Stimulated activated CD8-positive, alpha-beta memory T cell treated with anti-CD3 and anti-CD28 coated beads, Interleukin-7, amount 100 ng/mL, for 1 hour (primary cell): ENCODE data around the gene PRKD1.

Source experiments
- DNase-seq, 2 donors: peaks; one replicate each; pipeline ENCODE4 v3.0.0-alpha.2; 2020; ENCODE audit warnings: low read depth in 2 of 2

The PRKD1 gene

DNA sequence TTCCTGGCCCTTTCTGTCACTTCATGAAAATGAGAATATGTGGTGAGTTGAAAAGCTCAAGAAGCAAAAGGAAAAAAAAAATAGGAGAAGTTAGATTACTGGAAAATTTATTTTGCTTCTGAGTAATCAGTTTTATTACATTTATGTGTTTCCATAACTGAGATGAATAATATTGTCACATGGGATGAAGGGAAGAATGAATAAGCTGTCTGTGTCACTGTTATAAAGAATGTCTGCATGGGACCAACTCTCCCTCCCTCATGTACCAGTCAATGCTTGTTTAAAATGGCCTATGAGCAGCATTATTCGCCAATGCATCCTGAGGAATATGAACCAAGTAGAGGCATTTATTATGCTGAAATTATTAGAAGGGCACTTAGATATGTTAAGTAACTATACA, 246.3 kb downstream of the PRKD1 start:
- DNase-seq, result no peak

DNA sequence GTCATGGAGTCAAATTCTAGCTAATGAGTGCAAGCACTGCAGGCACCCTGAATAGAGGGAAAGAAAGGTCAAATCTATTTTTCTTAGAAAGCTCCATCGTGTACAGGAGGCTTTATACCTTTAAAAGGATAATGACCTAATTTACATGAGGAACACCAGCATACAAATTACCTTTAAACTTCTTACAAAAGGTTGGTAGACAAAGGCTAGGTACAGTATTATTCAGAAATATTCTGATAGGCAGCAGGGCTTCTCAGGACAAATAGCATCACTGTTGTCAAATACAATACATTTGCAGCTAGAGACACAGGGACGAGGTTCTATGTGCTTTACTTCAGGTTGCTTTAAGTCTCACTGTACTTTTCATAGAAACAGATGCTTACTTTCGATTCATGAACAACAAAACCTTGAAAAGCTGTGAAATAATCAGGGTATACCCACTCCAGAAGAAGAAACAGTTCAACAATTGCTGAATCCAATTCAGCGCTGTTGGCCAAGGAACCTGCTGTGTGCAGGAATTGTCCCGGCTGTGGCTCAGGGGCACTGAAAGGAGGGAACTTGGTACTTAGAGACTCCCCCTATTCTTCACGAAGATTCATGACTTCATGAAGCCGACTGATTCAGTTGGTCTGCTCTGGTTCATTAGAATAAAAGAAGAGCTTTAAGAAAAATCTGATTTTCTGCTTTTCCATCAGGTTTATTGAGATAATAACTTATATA, 252.9 kb downstream of the PRKD1 start:
- no peak for DNase-seq

DNA sequence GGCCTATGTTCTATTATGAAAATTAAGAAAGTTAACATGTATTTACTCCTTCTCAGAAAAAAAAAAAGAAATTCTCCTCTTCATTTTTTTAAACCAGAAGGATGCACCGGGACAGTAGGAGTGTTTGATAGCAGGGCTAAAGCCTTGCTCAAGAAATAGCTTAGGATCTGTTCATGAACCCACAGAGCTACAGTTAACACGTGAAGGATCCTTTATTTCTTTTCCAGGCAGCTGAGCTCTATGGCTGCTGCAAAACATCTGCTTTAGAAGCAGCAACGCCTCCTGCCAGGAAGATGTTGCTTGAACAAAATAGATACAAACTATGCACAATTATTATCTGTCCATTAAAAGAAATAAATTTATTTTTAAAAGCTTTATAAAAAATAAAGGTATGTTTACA, 254.8 kb downstream of the PRKD1 start:
- DNase-seq, result no peak

DNA sequence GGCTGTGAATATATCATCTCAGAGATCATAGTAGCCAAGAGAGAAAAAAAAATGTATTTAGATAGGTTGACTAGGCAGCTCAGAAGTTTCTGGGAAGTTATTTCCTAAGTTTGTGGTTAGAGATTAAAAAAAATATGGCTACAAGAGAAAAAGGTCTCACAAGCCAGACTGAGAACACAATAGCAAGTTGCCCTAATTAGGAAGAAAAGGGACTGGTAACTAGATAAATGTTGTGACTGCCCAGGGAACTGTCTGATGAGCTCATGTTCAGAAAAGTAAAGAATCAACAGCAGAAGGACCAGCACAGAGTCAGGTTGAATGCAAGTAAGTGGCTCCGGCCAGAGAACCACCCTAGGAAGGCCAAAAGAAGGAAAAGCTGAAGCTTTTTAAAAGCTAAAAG, 256.6 kb downstream of the PRKD1 start:
- DNase-seq, result no peak

DNA sequence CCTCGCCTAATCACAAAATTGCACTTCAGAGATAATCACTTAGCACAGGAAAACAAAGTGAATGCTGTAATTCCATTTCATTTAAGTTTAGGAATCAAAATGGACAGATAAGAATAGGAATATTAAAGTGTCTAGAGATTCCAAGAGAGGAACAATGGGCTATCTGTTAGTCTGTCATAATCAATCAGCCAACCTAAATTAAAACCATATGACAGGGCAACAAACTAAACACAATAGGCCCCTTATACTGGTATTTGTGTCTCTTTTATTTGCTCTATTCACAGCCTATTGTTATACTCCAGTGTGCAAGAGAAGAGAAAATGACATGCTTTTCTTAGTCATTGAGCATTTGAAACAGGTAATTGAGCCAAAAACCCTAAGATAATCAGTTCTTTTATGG, 259.4 kb downstream of the PRKD1 start:
- no peak for DNase-seq

DNA sequence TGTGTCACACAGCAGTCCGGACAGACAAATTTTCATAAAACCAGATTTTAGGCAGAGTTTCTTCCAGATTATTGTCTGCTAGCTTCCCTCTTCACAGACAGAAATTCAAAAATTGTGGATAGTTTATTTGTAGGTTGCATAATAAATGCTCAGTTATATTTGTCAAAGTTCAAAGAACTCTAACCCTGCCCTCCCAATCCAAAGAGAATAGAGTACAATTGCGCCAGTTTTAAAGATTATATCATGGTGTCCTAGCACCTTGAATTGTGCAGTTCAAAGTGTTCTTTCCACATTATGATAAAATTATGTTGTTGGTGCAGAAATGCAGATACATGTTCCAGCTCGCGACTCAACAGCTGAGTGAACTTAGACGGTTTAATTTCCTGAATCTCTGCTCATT, 263.1 kb downstream of the PRKD1 start:
- no peak for DNase-seq

DNA sequence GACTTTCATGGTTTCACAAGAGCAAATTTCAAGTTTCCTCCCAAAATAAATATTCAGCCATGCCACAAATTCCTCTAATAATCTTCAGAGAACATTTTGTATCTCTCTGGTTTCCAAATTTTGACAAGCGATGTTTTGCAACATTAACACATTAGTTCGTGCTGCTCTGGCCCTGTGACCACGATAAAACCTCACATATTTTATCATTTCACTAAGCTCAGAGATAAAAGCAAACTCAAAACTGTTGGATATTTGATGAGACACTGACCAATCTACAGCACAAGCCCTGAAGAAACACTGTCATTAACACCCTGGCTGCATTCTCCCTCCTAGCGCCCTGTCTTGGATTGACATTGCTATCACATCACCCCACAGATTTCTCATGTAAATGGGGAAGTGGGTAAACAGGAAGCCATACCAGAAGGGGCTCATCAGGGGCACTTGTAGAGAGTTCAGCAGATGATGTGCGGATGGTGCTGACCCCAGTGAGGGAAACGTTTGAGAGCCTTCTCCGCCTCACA, 264.3 kb downstream of the PRKD1 start:
- DNase-seq, result no peak

DNA sequence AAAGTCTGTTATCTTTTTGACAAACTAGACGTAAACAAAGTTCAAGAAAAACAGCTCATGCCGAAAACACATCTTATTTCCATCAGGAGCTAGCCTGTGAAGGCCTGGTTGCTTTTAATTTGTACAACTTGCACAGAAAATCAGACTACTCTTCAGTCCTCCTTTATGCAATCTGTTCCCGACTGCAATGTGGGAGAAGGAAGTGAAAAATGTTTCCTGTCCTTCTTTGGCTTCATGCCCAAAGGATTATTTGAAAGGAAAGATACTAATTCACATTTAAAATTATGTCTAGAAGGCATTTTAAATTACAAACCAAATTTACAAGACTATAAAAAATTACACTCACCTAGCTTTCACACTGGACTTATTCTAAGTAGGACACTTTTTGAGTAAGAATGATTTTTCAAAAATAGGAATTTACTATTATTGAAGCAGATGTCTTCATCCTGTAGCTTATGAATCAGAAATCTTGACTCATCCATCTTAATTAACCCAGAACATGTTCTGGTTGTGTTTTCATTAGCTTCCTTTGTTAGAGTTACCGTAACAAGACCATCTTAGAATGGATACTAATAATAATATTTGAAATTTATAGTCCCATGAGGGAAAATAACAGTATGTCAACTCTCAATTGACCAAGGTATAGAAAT, 272.6 kb downstream of the PRKD1 start:
- no peak for DNase-seq

DNA sequence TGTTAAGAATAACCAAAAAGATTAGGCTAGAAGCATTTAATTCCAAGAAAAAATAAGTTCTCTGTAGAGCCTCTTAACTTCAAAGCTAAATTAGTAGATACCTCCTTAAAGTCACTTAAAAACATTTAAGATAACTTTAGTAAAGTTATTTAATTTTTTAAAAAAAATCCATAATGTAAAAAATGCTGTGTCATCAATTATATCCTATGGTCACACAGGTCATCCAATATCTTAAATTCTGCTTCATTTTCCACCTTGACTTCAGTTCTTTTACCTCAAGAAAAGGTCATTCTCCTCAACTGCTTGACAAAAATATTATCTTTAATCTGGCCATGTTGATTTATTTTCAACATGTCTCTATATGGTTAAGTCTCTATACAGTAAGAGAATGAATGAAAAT, 274.3 kb downstream of the PRKD1 start:
- DNase-seq, result no peak

DNA sequence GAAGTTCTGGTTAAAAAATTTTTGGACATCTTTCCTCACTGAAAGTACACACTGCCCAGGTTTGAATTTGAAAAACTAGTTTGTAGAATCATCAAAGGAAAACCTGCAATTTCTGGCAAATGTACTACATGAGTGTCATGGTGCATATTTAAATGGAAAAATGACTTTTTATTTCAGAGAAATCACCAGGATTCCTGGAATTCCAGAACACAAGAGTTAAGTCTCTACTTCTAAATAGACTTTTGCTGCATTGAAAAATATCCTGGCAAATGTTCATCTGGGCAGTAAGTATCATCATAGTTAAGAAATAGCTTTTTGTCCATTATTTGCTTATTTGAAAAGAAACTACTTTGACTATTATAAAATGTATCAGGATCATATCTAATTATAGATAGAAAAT, 275.1 kb downstream of the PRKD1 start:
- no peak for DNase-seq

DNA sequence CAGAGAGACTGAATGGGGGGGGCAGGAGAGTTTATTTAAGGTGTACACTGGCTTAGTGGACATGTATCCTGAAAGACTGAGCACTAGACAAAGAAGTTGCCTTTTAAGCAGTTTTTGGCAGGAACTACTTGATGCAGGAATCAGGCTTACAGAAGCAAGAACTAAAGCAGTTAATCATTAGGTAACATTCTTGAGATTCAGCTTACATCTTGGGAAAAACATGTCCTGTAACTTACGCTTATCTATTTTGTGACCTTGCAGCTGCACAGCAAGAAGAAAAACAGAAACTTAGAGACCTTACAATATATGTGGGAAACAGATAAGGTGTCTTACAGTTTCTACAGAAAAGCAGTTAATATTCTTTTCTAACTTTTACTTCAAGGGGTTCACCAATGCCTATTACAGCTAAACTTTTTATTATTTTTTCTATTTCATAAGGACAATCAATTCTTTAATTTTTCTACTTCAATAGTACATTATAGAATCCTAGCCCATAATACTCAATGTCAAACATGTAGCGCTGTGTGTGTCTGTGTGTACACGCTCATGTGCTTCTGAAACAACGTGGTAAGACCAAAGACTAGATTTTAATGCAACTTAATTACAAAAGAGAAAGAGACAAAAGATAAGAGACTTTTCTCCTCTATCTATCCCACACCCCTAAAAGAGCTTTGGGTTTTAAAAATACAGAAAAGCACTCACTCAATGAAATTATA, 276.9 kb downstream of the PRKD1 start:
- DNase-seq, result no peak

DNA sequence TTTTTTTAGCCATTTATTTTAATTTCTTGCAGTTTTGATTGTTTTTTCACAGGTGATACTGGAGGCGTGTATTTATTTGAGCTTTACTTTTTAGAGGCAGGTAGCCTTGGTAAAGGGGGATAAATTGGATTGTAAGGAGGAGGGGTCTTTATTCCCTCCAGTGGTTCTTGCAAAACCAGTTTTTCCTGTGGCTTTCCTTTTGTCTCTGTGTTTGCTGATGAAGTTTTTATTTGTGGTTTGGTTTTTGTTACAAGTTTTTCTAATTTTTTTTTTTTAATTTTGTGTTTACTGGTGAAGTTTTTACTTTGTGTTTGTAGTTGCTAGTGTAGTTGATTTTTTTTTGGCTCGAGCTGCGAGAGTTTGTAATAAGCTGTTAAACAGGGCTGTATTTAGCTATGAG, 278.5 kb downstream of the PRKD1 start:
- no peak for DNase-seq

DNA sequence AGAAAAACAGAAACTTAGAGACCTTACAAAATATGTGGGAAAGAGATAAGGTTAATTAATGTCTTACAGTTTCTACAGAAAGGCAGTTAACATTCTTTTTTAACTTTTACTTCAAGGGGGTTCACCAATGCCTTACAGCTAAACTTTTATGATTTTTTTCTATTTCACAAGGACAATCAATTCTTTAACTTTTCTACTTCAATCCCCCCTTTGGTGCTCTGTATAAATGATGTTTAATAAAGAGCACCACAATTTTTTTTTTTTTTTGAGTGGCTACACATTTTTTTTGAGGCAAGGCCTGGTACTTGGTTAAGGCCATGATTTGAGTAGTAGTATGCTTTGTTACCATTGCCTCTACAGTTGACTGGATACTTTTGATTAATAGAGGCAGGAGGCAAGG, 279.6 kb downstream of the PRKD1 start:
- no peak for DNase-seq

DNA sequence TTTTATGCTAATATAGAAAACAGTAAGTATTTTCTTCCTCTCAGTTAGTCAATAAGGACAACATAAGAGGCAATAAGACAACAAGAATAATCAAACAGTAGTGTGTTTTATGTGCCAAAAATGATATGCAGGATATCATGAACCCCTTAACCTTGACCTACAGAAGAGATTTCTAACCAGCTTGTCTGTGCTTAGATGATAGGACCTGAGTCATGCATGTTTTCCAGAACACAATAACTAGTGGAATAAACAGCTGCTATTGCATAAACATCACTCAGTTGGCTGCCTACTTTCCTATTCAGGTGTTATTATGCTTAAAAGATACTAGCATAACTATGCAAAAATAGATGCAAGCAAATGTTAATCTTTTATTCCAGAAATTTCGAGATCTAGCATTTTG, 282.5 kb downstream of the PRKD1 start:
- no peak for DNase-seq

DNA sequence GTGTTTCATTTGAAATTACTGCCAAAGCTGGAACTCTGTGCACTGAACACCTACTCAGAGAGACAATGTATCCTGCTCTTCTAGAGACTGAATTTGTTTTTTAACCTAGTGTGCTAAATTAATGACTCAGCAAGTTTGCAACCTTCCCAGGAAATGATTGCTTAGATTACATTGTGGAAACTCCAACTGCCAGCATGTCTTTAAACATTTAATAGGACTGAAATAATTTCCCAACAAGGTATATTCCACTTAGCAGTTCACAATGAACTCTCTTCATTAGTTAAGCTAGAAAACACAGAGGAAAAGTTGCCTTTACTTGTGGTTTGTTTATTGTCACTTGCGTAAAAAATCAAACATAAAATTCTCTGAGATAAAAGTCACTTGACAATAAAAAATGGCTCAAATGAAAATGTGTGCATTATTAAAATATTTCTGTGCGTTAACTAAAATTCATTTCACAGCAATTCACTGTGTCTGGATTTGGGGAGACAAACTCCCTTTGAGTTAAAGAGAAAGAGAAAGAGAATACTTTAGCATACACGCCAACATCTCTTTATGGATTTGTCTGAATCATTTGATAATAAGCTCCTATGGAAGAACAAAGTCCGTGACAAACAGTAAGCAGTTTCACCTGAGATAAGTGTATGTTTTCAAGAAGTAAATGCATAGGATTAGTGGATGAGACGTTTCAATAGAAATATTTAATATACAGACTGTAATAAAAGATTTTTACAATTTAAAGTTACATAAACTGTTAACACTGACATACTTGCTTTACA, 284.0 kb downstream of the PRKD1 start:
- DNase-seq, result no peak

DNA sequence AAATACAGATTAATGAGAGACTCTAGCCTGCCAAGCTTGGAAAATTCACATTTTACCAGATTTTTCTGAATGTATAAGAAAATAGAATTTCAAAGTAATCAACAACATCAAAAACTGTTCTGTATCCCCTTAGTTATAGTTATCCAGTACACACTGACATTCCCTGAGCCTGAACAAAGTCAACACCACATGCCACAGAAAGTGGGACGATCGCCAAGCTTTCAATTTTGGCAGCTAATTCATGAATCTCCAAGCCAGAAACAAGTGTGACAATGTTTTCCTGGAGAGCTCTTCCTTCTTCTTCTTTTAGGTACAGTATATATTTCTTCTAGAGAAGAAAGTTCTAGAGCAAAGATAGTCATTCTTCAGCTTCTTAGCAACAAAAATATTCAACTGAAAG, 290.2 kb downstream of the PRKD1 start:
- no peak for DNase-seq

DNA sequence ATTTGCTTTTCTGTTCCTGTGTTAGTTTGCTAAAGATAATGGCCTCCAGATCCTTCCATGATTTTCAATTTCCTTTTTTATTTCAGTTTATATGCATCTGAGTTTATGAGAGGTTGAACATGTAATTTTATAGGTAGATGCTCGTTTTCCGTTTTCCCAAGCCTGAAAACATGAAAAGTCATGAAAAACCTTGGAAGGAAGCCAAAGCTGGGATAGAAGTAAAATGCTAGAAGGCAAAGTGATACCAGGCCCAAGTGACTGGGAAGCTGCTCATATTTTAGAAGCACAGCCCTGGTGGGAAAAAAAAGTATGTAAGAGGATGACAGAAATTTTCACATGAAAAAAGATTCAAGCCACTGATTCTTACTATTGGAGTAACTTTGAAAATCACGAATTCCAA, 290.8 kb downstream of the PRKD1 start:
- no peak for DNase-seq

DNA sequence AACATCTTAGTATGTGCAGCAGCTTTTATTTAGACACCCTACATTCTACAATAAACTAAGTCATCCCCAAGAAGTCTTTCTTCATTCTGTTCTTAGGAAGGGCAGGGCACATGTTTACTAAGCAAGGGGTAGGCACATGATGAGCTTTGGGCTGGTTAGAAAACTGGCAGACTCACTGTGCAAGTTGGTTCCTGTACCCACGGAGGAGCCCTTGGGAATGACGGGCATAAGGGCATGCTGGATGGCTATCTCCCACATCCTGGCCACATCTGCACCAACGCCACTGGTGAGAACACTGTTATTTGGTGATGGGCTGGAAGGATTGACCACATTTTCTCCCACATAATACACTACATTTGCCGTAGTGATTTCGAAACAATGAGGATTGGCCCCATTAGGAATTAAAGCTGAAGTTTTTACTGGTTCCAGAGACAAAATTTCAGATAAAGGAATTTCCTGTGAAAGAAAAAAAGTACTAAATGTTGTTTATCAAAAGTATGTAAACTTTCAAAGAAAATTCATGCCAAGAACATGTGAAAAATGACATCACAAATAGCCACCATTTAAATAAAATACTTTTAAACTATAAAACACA, 297.0 kb downstream of the PRKD1 start:
- no peak for DNase-seq

DNA sequence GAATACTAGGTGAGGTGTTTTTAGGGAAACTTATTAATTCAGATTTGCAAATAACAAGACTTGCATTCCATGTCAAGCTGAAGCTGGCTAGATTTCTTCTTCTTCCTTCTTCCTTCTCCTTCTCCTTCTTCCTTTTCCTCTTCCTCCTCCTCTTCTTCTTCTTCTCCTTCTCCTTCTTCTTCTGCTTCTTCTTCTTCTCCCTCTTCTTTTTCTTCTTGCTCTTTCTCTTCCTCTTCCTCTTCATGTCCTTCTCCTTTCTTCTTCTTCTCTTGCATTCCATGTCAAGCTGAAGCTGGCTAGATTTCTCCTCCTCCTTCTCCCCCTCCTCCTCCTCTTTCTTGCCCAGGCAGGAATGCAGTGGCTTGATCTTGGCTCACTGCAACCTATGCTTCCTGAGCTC, 297.8 kb downstream of the PRKD1 start:
- DNase-seq, result no peak

DNA sequence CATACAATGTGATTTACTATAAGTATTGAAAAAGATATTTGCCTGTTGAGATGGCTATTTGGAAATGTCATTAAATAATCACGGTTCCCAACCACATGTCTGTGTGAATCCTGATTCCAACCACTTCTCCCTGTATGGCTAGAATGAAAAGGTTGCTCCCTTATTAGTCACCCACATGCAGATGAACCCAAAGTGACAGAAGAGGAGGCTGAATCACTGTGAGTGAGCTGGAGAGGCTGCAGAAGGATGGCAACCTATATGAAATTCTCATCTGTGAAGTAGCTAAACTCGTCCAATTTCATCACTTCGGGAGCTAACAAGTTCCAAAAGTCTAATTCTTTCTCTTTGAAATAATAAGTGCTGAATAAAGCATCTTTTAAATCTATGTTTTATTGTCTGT, 300.5 kb downstream of the PRKD1 start:
- no peak for DNase-seq

DNA sequence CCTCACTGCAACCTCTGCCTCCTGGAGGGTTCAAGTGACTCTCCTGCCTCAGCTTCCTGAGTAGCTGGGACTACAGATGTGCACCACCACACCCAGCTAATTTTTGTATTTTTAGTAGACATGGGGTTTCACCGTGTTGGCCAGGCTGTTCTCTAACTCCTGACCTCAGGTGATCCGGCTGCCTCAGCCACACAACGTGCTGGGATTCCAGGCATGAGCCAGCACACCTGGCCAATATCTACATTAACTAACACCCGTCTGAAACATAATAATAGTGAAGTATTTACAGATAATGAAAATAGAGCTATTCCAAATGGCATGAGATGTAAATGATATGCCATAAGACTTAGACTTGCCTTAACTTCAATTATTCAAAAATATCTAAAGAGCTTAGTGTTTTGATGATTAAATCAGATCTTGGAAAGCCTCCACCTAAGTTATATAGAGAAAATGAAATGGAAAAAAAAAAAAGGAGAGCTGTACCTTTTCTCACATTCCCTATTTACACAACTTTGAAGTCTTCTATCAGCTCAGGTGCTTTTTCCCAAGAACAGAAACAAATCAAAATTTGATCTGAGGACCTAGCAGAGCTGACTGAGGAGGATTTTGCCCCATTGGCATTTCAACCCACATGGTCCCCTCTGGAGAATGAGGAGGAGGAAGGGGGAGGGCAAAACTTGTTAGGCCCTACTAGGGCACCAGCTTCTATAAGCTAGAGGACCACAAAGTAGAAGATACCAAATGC, 309.2 kb downstream of the PRKD1 start:
- no peak for DNase-seq
